ENCODE measurements around the gene H3-3A.

DNA sequence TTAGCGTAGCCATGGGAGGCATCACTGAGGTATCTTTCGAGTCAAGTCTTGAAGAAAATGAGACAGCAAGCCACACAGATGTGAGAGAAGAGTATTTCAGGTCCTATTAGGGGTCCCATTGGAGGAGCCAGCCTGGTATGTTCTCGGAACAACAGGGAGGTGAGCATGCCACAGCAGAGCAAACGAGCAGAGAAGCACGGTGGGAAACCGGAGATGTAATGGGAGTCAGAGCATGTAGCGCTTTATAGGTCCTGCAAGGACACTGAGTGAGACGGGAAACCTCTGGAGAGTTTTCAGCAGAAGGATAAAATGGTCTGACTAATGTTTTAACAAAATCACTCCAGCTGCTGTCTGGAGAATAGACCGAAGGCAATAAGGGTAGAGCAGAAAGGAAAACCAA is 15.9 kb downstream of the H3-3A start:
- TF ChIP-seq, protein P1, sequence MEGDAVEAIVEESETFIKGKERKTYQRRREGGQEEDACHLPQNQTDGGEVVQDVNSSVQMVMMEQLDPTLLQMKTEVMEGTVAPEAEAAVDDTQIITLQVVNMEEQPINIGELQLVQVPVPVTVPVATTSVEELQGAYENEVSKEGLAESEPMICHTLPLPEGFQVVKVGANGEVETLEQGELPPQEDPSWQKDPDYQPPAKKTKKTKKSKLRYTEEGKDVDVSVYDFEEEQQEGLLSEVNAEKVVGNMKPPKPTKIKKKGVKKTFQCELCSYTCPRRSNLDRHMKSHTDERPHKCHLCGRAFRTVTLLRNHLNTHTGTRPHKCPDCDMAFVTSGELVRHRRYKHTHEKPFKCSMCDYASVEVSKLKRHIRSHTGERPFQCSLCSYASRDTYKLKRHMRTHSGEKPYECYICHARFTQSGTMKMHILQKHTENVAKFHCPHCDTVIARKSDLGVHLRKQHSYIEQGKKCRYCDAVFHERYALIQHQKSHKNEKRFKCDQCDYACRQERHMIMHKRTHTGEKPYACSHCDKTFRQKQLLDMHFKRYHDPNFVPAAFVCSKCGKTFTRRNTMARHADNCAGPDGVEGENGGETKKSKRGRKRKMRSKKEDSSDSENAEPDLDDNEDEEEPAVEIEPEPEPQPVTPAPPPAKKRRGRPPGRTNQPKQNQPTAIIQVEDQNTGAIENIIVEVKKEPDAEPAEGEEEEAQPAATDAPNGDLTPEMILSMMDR (IDR thresholded peaks at IDR 0.05) = no peak
- no peak for TF ChIP-seq POLR2A (IDR thresholded peaks at IDR 0.05)
